GM19463 (cell line): ENCODE measurements around the gene RRAGA.
A peak's percentile ranks its signal among the peaks of the same experiment; 100 is the strongest.
"Not testable (repeated sequence)": the region's sequence is repeated elsewhere in the genome, so short reads cannot be mapped to it uniquely, and the experiment has no call there.

Experiments used
- ATAC-seq: cut with Tn5 transposase; IDR thresholded peaks from one replicate; pipeline ENCODE4 v1.9.1; 2021; ENCODE audit warnings: mild to moderate bottlenecking, moderate library complexity; ENCODE audit not compliant: unreplicated experiment

Gene RRAGA, protein sequence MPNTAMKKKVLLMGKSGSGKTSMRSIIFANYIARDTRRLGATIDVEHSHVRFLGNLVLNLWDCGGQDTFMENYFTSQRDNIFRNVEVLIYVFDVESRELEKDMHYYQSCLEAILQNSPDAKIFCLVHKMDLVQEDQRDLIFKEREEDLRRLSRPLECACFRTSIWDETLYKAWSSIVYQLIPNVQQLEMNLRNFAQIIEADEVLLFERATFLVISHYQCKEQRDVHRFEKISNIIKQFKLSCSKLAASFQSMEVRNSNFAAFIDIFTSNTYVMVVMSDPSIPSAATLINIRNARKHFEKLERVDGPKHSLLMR

GRCh38 chr9:19048966-19049916 is at the start of gene RRAGA:
Gene RRAGA, plus strand, starts transcription at chr9:19049427. Its CDS starts 233 bp downstream, at chr9:19049660.
- ATAC-seq: peak; percentile 85

- no peak for ATAC-seq
These were observed 49.1 kb upstream of the RRAGA start for GRCh38 chr9:19000133-19000532.

- ATAC-seq: no peak
These were observed 39.7 kb upstream of the RRAGA start for GRCh38 chr9:19009391-19009965.

- no peak for ATAC-seq
These were observed 31.0 kb upstream of the RRAGA start for GRCh38 chr9:19018201-19018600.

DNA sequence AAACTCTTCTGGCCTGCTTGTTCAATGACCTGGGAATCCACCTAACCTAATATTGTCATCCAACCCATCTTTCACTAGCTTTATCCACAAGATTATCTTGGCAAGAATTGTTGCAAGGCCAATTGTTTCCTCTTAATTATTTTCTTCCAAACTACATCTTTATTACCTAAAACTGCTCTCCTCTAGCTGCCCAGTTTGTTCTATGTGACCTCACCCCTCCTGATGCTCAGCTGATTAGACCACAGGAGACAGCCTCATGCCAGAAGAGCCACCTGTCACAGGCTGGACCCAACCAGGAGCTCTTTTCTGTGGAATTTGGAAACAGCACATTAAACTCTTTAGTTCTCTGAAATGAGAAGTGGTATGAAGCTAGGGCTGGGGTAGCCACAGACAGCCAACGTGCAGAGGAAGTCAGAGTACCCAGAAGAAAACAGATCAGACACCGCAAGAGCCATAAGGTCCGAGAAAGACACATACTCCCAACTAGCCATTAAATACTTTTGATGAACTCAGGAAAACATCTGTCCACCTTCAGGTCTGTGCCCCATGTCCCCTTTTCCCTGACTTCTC is 28.3 kb upstream of the RRAGA start:
- ATAC-seq: no peak

DNA sequence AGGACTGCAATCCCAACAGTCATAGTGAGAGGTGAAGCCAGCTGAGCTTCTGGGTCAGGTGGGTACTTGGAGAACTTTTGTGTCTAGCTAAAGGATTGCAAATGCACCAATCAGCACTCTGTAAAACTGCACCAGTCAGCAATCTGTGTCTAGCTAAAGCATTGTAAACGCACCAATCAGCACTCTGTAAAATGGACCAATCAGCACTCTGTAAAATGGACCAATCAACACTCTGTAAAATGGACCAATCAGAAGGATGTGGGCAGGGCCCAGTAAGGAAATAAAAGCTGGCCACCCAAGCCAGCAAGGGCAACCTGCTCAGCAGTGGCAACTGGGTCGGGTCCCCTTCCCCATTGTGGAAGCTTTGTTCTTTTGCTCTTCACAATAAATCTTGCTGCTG is 27.6 kb upstream of the RRAGA start:
- ATAC-seq: not testable (repeated sequence)

GRCh38 chr9:19022206-19022605 is 27.0 kb upstream of the RRAGA start:
- ATAC-seq: peak; percentile 42

GRCh38 chr9:19023078-19023477 is 26.1 kb upstream of the RRAGA start:
- ATAC-seq: no peak

DNA sequence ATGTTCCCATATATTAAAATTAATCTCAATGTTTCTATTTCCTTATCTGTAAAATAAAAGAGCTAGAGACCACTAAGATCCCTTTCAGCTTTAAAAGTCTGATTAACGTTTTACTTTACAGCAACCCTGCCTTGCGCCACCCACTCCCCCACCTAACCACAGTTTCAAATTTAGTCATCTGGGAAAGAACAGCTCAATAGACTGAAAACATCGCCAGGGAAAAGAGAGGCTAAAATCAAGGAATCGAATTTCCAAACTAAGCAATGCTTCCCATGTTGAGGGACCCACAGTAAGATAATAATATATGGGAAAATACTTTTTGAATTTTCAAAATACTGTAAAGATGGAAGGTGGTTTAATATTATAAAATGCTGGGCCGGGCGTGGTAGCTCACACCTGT is 22.9 kb upstream of the RRAGA start:
- peak; percentile 40 for ATAC-seq

DNA sequence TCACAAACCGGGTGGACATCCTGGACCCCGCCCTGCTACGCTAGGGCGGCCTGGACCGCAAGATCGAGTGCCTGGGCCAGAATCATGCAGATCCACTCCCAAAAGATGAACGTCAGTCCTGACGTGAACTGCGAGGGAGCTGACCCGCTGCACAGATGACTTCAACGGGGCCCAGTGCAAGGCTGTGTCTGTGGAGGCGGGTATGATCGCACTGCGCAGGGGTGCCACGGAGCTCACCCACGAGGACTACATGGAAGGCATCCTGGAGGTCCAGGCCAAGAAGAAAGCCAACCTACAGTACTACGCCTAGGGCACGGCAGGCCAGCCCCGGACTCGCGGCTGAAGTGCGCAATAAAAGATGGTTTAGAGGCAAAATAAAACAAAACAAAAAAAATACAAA is 21.4 kb upstream of the RRAGA start:
- ATAC-seq: no peak

DNA sequence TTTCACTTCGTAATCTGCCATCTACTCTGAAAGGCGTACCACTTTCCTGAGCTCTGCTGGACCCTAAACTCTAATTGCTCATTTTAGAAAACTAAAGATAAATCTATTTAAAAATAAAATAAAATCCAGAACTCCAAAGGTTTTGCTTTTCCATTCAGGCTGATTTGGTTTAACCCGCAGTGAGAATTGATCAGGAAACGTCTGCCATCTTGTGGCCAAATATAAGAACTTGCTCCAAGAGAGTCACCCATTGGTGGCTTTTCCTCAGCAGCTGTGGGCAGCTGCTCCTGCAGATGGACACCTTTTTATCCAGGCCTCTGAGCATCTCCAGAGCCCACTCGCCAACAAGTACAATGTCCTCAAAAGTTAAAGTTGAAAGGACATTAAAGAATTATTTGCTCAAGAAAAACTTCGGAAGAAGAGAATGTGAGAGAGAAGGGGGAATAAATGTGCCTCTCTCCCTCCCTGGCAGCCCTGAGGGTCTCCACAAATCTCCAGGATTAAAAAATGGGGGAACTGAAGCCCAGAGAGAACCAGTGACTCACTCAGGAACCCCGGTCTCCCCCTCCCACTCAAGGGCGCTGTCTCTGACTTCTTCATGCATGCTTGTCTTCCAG is 20.3 kb upstream of the RRAGA start:
- ATAC-seq: peak; percentile 45

- peak; percentile 65 for ATAC-seq
These were observed 18.3 kb upstream of the RRAGA start for GRCh38 chr9:19030899-19031298.

DNA sequence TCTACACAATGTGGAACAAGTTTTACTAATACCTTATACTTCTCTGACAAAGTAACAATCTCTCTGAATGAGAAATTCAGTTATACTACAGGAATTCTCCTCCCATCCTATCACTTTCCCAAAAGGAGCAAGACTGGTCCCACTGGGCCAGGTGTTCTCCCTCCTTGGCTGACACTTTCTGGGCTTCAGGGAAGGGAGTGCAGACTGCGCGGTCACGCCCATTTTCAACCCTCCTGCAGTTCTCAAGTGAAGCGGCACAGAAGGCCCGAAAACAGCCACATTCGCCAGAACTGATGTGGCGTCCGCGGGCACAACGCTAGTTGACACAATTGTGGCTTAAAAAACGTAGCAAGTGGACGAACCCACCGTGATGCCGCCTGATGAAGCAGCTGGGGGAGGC is 16.8 kb upstream of the RRAGA start:
- no peak for ATAC-seq

GRCh38 chr9:19033015-19033414 is 16.2 kb upstream of the RRAGA start, which contains the start of gene SAXO1:
Gene SAXO1, minus strand, starts transcription at chr9:19033209. Its CDS starts 301 bp downstream, at chr9:19032908.
- no peak for ATAC-seq

- ATAC-seq: no peak
These were observed 12.6 kb upstream of the RRAGA start for GRCh38 chr9:19036611-19037010.

GRCh38 chr9:19049917-19050636 is 850 bp downstream of the RRAGA start:
- no peak for ATAC-seq

- no peak for ATAC-seq
These were observed 1.7 kb downstream of the RRAGA start for GRCh38 chr9:19050637-19051591.

DNA sequence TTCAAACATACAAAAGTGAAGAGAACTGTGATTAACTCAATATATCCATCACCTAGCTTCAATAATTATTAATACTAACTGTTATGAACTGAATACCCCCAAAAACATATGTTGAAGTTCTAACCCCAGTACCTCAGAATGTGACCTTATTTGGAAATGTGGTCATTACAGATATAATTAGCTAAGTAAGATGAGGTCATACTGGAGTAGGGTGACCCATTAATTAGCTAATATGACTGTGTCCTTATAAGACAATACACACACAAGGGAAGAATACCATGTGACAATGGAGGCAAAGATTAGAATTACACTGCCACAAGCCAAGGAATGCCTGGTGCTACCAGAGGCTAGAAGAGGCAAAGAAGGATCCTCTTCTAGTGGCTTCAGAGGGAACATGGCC is 7.8 kb downstream of the RRAGA start:
- no peak for ATAC-seq

GRCh38 chr9:19074229-19074628 is 25.0 kb downstream of the RRAGA start:
- no peak for ATAC-seq
